ENCODE measurements around the gene ABHD17B. TPM values are rescaled to one million over a fixed set of nuclear protein-coding genes. Genes with fewer than 3 reads are reported as not detected.
"Not testable (repeated sequence)": the region's sequence is repeated elsewhere in the genome, so short reads cannot be mapped to it uniquely, and the experiment has no call there.

The ABHD17B gene
- total RNA-seq, 1 donor from 2014 or later: 23.4 TPM

DNA sequence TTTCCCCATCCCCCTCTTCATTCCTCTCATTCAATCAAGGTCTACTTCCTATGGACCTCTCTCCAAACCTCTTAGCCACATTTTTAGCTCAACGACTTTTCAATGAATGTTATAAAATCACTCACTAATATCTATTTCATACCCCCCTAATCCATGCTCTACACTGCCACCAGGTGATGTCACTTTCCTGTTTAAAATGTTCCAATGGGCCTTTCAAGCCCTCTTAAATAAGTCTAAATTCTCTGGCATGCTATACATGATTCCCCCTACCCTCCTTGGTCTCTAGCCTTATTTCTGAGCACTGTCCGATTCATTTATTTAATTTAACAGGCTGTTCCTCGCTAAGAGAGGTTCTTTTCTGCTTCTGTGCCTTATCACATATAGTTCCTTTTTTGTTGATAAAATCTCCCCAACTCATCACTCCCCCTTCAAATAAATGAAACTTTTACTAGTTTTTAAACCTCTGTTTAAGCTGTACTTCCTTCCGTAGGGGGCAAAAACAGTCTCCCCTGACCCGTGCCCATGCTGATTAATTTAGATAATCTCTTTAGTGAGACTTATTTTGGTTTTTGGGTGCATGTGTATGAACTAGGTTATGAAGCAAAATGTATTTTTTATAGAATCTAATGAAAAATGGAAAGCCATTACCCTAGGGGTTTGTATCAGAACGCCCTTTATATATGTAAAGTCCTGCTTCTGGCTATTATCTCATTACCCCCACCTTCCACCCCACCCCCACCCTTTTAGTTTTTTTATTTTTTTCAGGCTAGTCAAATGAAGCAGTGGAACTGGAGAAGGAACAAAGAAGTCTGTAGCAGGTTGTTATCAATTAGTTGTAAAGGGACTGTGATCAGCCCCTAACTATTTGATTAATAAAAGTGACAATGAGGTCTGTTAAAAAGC is 9.0 kb downstream of the ABHD17B start:
- TF ChIP-seq, protein P1, sequence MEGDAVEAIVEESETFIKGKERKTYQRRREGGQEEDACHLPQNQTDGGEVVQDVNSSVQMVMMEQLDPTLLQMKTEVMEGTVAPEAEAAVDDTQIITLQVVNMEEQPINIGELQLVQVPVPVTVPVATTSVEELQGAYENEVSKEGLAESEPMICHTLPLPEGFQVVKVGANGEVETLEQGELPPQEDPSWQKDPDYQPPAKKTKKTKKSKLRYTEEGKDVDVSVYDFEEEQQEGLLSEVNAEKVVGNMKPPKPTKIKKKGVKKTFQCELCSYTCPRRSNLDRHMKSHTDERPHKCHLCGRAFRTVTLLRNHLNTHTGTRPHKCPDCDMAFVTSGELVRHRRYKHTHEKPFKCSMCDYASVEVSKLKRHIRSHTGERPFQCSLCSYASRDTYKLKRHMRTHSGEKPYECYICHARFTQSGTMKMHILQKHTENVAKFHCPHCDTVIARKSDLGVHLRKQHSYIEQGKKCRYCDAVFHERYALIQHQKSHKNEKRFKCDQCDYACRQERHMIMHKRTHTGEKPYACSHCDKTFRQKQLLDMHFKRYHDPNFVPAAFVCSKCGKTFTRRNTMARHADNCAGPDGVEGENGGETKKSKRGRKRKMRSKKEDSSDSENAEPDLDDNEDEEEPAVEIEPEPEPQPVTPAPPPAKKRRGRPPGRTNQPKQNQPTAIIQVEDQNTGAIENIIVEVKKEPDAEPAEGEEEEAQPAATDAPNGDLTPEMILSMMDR (conservative IDR thresholded peaks at IDR 0.05; ENCODE audit: low read depth, low read length): no peak
- DNase-seq (ENCODE audit: low read depth): no peak
- no peak overlapping the region for H3K4me3 ChIP-seq (ENCODE audit: low read depth, low read length)

DNA sequence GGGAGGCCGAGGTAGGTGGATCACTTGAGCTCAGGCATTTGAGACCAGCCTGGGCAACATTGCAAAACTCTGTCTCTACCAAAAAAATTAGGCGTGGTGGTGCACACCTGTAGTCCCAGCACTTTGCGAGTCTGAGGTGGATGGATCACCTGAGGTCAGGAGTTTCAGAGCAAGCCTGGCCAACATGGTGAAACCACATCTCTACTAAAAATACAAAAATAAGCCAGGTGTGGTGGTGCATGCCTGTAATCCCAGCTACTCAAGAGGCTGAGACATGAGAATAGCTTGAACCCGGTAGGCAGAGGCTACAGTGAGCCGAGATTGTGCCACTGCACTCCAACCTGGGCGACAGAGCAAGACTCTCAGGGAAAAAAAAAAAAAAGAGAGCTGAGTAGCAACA is 12.2 kb downstream of the ABHD17B start:
- not testable (repeated sequence) for H3K4me3 ChIP-seq (ENCODE audit: low read depth, low read length); DNase-seq (ENCODE audit: low read depth)

DNA sequence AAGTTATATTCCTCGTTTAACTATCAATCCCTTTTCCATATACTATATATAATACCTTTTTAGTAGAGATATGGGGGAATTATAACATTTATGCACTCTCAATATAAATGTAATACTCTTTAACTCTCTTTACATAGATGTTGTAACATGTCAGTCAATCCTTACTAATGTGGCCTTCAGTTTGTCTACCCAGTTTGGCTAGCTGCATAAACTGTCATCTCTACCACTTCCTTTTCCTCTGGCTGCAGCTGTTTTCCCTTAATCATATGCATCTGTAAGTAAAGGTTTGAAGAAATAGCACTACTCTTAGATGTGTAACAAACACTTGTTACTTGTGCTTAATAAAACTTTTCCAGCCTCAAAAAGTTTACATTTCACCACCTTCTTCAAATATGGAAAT is 13.4 kb downstream of the ABHD17B start:
- no peak for DNase-seq (ENCODE audit: low read depth)
- TF ChIP-seq, protein P1 (conservative IDR thresholded peaks at IDR 0.05; ENCODE audit: low read depth, low read length): no peak

DNA sequence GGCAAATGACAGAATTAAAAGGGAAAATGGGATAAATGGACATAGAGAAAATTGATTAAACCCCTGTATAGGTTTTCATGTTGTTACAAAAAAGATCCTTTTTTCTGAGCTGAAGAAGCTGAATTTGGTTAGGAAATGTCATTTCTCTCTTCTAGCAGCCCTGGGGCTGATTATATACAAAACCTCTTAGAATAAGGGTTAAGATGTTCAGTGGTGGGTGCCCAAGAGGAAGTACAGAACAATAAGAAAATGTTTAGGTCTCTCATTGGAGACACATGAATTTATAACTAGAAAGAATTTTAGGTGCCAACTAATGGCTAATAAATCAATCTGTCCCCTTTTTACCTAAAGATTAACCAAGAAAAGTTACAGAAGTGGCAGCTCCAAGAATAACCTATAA is 14.2 kb downstream of the ABHD17B start:
- TF ChIP-seq, protein P1 (conservative IDR thresholded peaks at IDR 0.05; ENCODE audit: low read depth, low read length): no peak
- H3K4me3 ChIP-seq (ENCODE audit: low read depth, low read length): no peak overlapping the region
- no peak for DNase-seq (ENCODE audit: low read depth)

More for the DNA sequence above, 13.4 kb downstream of the ABHD17B start:
- H3K4me3 ChIP-seq (ENCODE audit: low read depth, low read length): no peak overlapping the region

DNA sequence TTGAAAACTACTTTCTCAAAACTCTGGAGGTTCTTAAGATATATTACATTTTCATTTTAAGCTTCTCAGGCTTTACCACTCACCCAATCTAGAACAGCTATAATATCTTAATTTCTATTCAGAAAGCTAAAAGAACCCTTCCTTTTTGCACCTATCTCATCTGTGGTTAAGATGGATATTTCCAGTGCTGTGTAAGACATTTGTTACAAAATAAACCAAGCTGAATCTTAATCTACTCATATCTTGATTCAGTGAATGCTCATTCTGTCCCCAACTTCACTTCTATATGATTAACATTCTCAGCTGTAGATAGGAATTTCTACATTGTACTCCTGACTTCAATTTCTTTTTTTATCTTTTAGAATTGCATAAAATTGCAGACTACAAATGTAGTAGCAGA is 15.0 kb downstream of the ABHD17B start:
- TF ChIP-seq, protein P1 (conservative IDR thresholded peaks at IDR 0.05; ENCODE audit: low read depth, low read length): no peak
- no peak for DNase-seq (ENCODE audit: low read depth)
- H3K4me3 ChIP-seq (ENCODE audit: low read depth, low read length): no peak overlapping the region

DNA sequence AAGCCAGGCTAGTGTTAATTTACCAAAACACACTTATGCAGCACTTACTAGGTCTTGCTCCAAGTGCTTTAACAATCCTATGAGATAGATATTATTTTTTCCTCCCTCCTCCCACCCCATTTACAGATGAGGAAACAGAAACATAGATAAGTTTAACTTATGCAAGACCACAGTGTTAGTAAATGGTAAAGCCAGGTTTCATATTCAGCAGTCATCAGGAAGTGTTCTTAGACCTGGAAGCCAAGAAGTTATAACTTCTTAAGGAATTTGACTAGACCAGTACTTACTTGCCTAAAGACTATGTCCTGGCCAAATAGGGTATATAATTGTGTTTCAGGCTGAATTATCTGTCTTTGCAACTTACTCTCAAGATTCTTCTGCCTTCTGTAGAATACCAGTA is 15.9 kb downstream of the ABHD17B start:
- no peak overlapping the region for H3K4me3 ChIP-seq (ENCODE audit: low read depth, low read length)
- DNase-seq (ENCODE audit: low read depth): no peak
- TF ChIP-seq, protein P1 (conservative IDR thresholded peaks at IDR 0.05; ENCODE audit: low read depth, low read length): no peak

DNA sequence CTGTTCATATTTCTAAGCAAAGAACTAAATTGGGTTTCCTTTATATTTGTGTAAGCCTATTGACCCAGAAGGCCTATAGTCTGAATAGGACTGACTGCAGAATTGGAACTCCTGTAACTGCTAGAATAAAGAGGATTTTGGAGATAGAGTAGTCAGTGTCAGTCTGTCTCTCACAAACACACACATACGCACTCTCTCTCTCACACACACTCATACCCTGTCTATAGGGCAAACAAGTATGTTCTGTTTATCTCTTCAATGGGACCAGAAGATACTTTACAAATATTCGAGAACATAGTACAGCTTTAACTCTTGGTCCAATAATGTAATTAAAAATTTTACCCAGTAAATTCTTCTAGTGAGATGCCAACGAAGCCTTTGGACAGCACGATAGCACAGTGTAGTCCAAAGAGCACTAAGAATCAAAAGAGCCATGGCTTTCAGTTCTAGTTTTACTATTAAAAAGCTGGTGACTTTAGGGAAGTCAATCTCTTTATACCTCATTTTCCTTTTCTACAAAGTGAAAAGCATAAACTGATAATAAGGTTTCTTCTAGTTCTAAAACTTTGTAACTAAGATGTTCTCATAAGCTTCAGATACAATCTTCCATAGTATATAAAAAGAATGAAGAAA is 19.3 kb downstream of the ABHD17B start:
- H3K4me3 ChIP-seq (ENCODE audit: low read depth, low read length): no peak overlapping the region
- no peak for DNase-seq (ENCODE audit: low read depth)
- TF ChIP-seq, protein P1 (conservative IDR thresholded peaks at IDR 0.05; ENCODE audit: low read depth, low read length): no peak
